T-cell (primary cell): ENCODE measurements around the gene LTB4R. TPM values are rescaled to one million over a fixed set of nuclear protein-coding genes. Genes with fewer than 3 reads are reported as not detected.

ENCODE experiments used
- ATAC-seq, 4 experiments: fragments of 200-7000 bp in 3 of 4; fragments of 150-1000 bp in 1 of 4; cut with Tn5 transposase; replicated peaks in 1 of 4; 1 replicate in 3 of 4; 2 replicates in 1 of 4; pipeline ENCODE4 v1.10.0; 2021; ENCODE audit warnings: moderate library complexity in 3 of 4, mild to moderate bottlenecking in 2 of 4, moderate number of reproducible peaks in 1 of 4
- CTCF ChIA-PET, 2 donors: fragments of 300-600 bp; sonication (Branson Sonifier 250); formaldehyde crosslinking; loops; one replicate each; lab custom pipeline; 2022; ENCODE audit warnings: antibody characterized with exemption in 2 of 2; lab: Charles Lee
- POLR2A ChIA-PET, 2 donors: fragments of 300-600 bp; sonication (Branson Sonifier 250); formaldehyde crosslinking; loops; one replicate each; lab custom pipeline; 2022; ENCODE audit warnings: antibody characterized with exemption in 2 of 2; lab: Charles Lee
- DNase-seq, 35 experiments: peaks; one replicate each; pipeline versions ENCODE4 v3.0.0 to v3.0.0-alpha.2; 2013 to 2023
- H3K27ac ChIP-seq: one replicate; pipeline ENCODE4 v1.5.1; 2013; ENCODE audit warnings: low read length
- H3K27me3 ChIP-seq, 2 experiments: replicated peaks in 1 of 2; 1 replicate in 1 of 2; 2 replicates in 1 of 2; pipeline versions ENCODE4 v1.6.1 to v1.7.0; 2013; ENCODE audit warnings: low read length in 1 of 2, mixed read lengths in 1 of 2; ENCODE audit not compliant: control insufficient read depth in 2 of 2, insufficient read depth in 2 of 2; ENCODE audit errors: extremely low read depth in 1 of 2
- H3K36me3 ChIP-seq, 2 donors: 1 replicate in 1 of 2; 2 replicates in 1 of 2; pipeline versions ENCODE4 v1.6.1 to v1.7.0; 2013; ENCODE audit warnings: low read length in 1 of 2; ENCODE audit not compliant: control insufficient read depth in 2 of 2, insufficient read depth in 1 of 2; ENCODE audit errors: extremely low read depth in 1 of 2
- H3K4me1 ChIP-seq, 2 experiments: 1 replicate in 1 of 2; 2 replicates in 1 of 2; pipeline versions ENCODE4 v1.6.1 to v1.7.0; 2013; ENCODE audit warnings: low read length in 2 of 2, mixed read lengths in 1 of 2; ENCODE audit not compliant: insufficient read depth in 2 of 2, control insufficient read depth in 1 of 2; ENCODE audit errors: extremely low read depth in 1 of 2
- H3K4me3 ChIP-seq, 2 donors: 1 replicate in 1 of 2; 2 replicates in 1 of 2; pipeline versions ENCODE4 v1.5.1 to v1.7.0; 2013; ENCODE audit warnings: mild to moderate bottlenecking in 2 of 2, low read length in 1 of 2, moderate library complexity in 1 of 2; ENCODE audit not compliant: control insufficient read depth in 1 of 2; ENCODE audit errors: extremely low read depth in 1 of 2
- H3K9me3 ChIP-seq: 2 replicates; pipeline ENCODE4 v1.7.0; 2013
- H3K27ac Mint-ChIP-seq, 2 donors: one replicate each; pipeline ENCODE4 v1.8.0; 2020 to 2021; ENCODE audit warnings: mild to moderate bottlenecking in 2 of 2, mixed read lengths in 2 of 2
- H3K27me3 Mint-ChIP-seq, 2 donors: one replicate each; pipeline ENCODE4 v1.8.0; 2021 to 2022; ENCODE audit warnings: mixed read lengths in 2 of 2
- H3K36me3 Mint-ChIP-seq: one replicate; pipeline ENCODE4 v1.8.0; 2021; ENCODE audit warnings: mixed read lengths
- H3K4me1 Mint-ChIP-seq, 3 donors: one replicate each; pipeline ENCODE4 v1.8.0; 2020 to 2022; ENCODE audit warnings: mixed read lengths in 3 of 3, mild to moderate bottlenecking in 1 of 3
- H3K4me3 Mint-ChIP-seq, 3 donors: one replicate each; pipeline ENCODE4 v1.8.0; 2020 to 2022; ENCODE audit warnings: mild to moderate bottlenecking in 3 of 3, mixed read lengths in 3 of 3, moderate library complexity in 3 of 3
- H3K9me3 Mint-ChIP-seq, 3 donors: one replicate each; pipeline ENCODE4 v1.8.0; 2020 to 2022; ENCODE audit warnings: mixed read lengths in 3 of 3
- WGBS: methylation state at CpG from one replicate; pipeline ENCODE4 v1.1.5; 2013; ENCODE audit warnings: missing lambda C conversion rate; ENCODE audit not compliant: insufficient coverage; 5-methylcytosine and 5-hydroxymethylcytosine counted together
- total RNA-seq, 35 experiments: library from RNA in 6 of 35; stranded (reverse) in 6 of 35; fragments of 120-200 nt in 1 of 35; gene quantifications; one replicate each; pipeline versions ENCODE4 v1.2.1 to v1.2.4 and lab custom pipeline; 2013 to 2026

The LTB4R gene
- total RNA-seq, 5 donors from 2014 or later (not counting 1 experiment from before 2014, with no cell fraction given) = 17.0 to 29.0 (median 18.0) TPM

DNA sequence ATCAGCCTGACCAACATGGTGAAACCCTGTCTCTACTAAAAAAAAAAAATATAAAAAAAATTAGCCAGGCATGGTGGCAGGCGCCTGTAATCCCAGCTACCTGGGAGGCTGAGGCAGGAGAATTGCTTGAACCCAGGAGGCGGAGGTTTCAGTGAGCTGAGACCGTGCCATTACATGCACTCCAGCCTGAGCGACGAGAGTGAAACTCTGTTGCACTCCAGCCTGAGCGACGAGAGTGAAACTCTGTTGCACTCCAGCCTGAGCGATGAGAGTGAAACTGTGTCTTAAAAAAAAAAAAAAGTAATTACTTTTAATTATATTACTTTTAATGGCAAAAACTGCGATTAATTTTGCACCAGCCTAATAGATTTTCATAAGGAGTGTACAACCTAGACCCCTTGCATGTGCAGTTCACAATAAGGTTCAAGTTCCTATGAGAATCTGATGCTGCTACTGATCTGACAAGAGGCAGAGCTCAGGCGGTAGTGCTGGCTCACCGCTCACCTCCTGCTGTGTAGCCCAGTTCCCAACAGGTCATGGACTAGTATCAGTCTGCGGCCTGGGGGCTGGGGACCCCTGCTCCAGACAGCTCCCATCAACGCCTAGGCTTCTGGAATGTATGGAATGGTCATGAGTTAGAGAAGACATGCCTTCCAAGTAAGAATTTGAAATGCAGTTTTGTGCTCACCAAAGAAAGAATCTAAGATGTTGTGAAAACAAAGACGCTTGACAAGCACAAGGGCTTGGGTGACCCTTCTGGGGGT, 10.1 kb downstream of the LTB4R start:
- 86% methylated on average over 10 of the region's 14 CpGs for WGBS
- Histone ChIP-seq H3K4me1 (no peaks in the 10 kb centered on the region), H3K27me3 (peaks cover 0 to 25% of the 10 kb centered on the region in 2 experiments), H3K9me3 (no peaks in the 10 kb centered on the region), H3K4me3 (no peak overlapping the region), H3K36me3 (no peaks in the 10 kb centered on the region), H3K27ac (no peak overlapping the region)
- POLR2A ChIA-PET = interaction anchor here in 1 of 2 donors (0.7 kb wide), 1 partner anchor 147 kb away, joined by 3 read pairs; no protein-coding TSS in a partner anchor
- CTCF ChIA-PET = interaction anchor here in 1 of 2 donors (1.0 kb wide), 1 partner anchor 110 kb away, joined by 4 read pairs; no protein-coding TSS in a partner anchor
- Mint-ChIP-seq H3K4me3 (no peak overlapping the region), H3K27ac (no peak overlapping the region), H3K27me3 (peaks cover 3 to 7% of the 10 kb centered on the region in 2 donors), H3K9me3 (no peaks in the 10 kb centered on the region), H3K4me1 (peaks cover 4 to 10% (median 9%) of the 10 kb centered on the region in 3 donors), H3K36me3 (peaks cover 4% of the 10 kb centered on the region)
- DNase-seq (no peak), ATAC-seq (no peak)

DNA sequence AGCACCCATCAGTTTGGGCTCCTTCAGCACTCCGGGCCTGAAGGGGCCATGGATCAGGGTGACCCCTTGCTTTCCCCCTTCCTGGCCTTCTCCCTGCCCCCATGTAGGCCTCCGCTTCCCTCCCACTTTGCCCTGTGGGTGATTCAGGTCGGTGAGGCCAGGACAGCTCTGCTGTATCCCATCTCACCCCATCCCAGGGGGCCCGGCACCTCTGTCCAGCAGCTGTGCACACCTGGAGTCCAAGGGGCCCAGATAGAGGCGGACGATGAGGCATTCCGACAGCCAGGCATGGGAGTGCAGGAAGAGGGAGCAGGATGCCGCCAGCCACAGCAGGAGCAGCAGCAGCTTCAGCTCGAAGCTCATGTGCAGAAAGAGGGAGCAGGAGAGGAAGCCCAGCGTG, 11.4 kb downstream of the LTB4R start:
- Histone ChIP-seq H3K4me1 (peaks cover 5 to 8% of the 10 kb centered on the region in 2 experiments), H3K4me3 (no peak overlapping the region), H3K36me3 (no peaks in the 10 kb centered on the region), H3K27me3 (peaks cover 0 to 25% of the 10 kb centered on the region in 2 experiments), H3K27ac (no peak overlapping the region), H3K9me3 (no peaks in the 10 kb centered on the region)
- Mint-ChIP-seq H3K27ac (no peak overlapping the region), H3K27me3 (peaks cover 3 to 7% of the 10 kb centered on the region in 2 donors), H3K36me3 (no peaks in the 10 kb centered on the region), H3K4me1 (peaks cover 10 to 13% (median 12%) of the 10 kb centered on the region in 3 donors), H3K4me3 (no peak overlapping the region), H3K9me3 (no peaks in the 10 kb centered on the region)
- no peak for ATAC-seq
- ChIA-PET CTCF (interaction anchor here (0.6 to 1.0 kb wide), 3 partner anchors 10 to 121 kb away, joined by 4 to 6 read pairs (median 5); no protein-coding TSS in a partner anchor), POLR2A (no interaction called here)
- 85% methylated on average over 6 of the region's 10 CpGs for WGBS
- DNase-seq = no peak

DNA sequence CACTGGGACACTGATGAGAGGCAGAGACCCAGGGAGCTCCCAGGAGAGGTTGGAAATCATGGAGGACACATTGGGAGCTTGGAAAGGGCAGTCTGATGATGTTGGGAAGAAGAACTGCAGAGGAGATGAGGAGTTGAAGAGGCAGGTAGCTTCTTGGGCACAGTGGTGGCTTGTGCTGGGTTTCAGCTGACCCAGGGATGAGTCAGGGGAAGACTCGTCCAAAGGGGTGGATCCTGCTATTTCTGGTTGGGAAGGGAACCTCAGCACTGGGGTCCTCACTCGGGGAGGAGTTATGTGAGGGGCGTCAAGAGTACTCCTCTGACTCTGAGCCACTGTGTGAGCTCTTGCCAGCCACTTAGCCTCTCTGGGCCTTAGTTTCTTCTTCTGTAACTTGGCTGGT, 12.0 kb downstream of the LTB4R start:
- no peak for ATAC-seq
- Mint-ChIP-seq H3K36me3 (no peaks in the 10 kb centered on the region), H3K27ac (no peak overlapping the region), H3K4me3 (no peak overlapping the region), H3K9me3 (no peaks in the 10 kb centered on the region), H3K27me3 (peaks cover 3 to 7% of the 10 kb centered on the region in 2 donors), H3K4me1 (peaks cover 8 to 18% (median 15%) of the 10 kb centered on the region in 3 donors)
- CTCF ChIA-PET = no interaction called here
- Histone ChIP-seq H3K9me3 (no peaks in the 10 kb centered on the region), H3K27me3 (peaks cover 0 to 25% of the 10 kb centered on the region in 2 experiments), H3K4me1 (peaks cover 5 to 14% of the 10 kb centered on the region in 2 experiments), H3K4me3 (no peak overlapping the region), H3K36me3 (no peaks in the 10 kb centered on the region), H3K27ac (no peak overlapping the region)
- no peak for DNase-seq
- POLR2A ChIA-PET = no interaction called here
- WGBS = 64% methylated on average over 3 of the region's 3 CpGs

DNA sequence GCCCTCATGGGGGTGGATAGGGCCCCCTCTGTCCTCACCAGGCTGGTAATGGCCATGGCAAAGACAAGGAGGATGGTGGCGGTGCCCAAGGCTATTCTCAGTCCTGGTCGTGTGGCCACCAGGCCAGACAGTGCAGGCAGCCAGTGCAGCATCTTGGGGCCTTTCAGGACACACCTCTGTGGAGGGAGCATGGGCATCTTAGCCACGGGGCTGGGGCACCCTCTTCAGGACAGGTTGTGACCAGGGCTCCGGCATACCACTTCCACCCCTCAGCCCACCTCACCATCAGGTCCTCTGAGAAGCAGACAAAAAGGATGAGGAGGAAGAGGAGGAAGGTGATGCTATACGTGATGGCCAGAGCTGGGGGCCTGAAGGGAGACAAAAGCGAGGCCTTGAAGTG, 12.7 kb downstream of the LTB4R start:
- H3K36me3 Mint-ChIP-seq = no peaks in the 10 kb centered on the region
- no peak overlapping the region for H3K4me3 ChIP-seq
- H3K36me3 ChIP-seq = no peaks in the 10 kb centered on the region
- no peaks in the 10 kb centered on the region for H3K9me3 ChIP-seq
- 75% methylated on average over 4 of the region's 6 CpGs for WGBS
- peaks cover 3 to 7% of the 10 kb centered on the region in 2 donors for H3K27me3 Mint-ChIP-seq
- DNase-seq (no peak), ATAC-seq (no peak)
- peaks cover 5 to 21% of the 10 kb centered on the region in 2 experiments for H3K4me1 ChIP-seq
- peaks cover 14 to 25% (median 22%) of the 10 kb centered on the region in 3 donors for H3K4me1 Mint-ChIP-seq
- ChIA-PET CTCF (no interaction called here), POLR2A (interaction anchor here in 1 of 2 donors (0.6 kb wide), 1 partner anchor 117 kb away, joined by 6 read pairs; no protein-coding TSS in a partner anchor)
- peaks cover 0 to 25% of the 10 kb centered on the region in 2 experiments for H3K27me3 ChIP-seq
- no peak overlapping the region for H3K27ac ChIP-seq
- H3K4me3 Mint-ChIP-seq = no peak overlapping the region
- no peaks in the 10 kb centered on the region for H3K9me3 Mint-ChIP-seq
- H3K27ac Mint-ChIP-seq = no peak overlapping the region

DNA sequence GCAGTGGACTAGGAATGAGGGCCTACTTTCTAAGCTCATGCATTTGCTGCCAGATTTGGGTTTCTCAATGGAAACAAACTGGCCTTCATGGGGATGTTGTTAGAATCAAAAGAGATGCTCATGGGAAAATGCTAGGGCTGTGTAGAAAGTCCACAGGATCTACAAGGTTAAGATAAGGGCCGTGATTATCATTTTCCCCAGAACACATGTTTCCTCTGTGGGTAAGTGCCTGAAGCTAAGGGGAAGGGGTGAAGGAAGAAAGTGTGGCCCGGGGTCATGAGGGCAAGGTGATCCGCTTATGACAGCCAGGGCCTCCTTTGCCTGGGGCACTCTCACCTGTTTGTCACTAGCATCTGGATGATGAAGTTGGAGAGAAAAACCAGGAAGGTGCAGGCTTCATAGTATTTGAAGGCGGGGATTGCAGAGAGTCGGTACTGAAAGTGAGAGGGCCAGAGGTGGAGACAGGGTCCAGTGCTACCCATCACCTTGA, 13.8 kb downstream of the LTB4R start:
- DNase-seq = no peak
- no peaks in the 10 kb centered on the region for H3K36me3 Mint-ChIP-seq
- Histone ChIP-seq H3K4me3 (no peak overlapping the region), H3K4me1 (peaks cover 5 to 31% of the 10 kb centered on the region in 2 experiments), H3K36me3 (no peaks in the 10 kb centered on the region), H3K27ac (no peak overlapping the region), H3K9me3 (no peaks in the 10 kb centered on the region), H3K27me3 (peaks cover 0 to 28% of the 10 kb centered on the region in 2 experiments)
- no peaks in the 10 kb centered on the region for H3K9me3 Mint-ChIP-seq
- H3K27me3 Mint-ChIP-seq = peaks cover 0 to 7% of the 10 kb centered on the region in 2 donors
- 76% methylated on average over 3 of the region's 5 CpGs for WGBS
- no peak overlapping the region for H3K27ac Mint-ChIP-seq
- ATAC-seq = no peak
- H3K4me1 Mint-ChIP-seq = peaks cover 25 to 35% (median 25%) of the 10 kb centered on the region in 3 donors
- POLR2A ChIA-PET = no interaction called here
- no peak overlapping the region for H3K4me3 Mint-ChIP-seq
- CTCF ChIA-PET = interaction anchor here (0.7 to 1.1 kb wide), 2 partner anchors 16 to 711 kb away, joined by 3 to 4 read pairs; no protein-coding TSS in a partner anchor

DNA sequence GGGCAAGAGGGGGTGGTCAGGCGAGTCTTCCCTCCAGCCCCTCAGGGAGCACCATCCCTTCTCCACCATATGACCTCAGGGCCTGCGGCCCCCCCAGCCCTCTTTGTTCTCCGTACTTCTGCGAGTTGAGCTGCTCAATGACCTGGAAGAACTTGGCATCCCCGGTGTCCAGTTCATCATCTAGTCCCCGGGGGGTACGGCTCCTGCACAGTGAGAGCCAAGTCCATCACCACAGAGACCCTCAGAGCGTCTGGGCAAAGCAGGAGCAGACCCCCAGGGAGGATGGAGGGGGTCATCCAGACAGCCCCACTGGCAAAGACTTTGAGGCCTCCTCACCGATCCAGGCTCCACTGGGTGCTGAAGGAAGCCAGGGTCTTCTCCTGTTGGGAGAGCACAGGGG, 14.7 kb downstream of the LTB4R start:
- no peak overlapping the region for H3K4me3 Mint-ChIP-seq

More for the DNA sequence above, 14.7 kb downstream of the LTB4R start:
- Histone ChIP-seq H3K9me3 (no peaks in the 10 kb centered on the region), H3K4me1 (peaks cover 5 to 40% of the 10 kb centered on the region in 2 experiments), H3K4me3 (no peak overlapping the region), H3K27ac (no peak overlapping the region), H3K27me3 (peaks cover 0 to 29% of the 10 kb centered on the region in 2 experiments), H3K36me3 (no peaks in the 10 kb centered on the region)
- Mint-ChIP-seq H3K9me3 (no peaks in the 10 kb centered on the region), H3K27me3 (peaks cover 7 to 9% of the 10 kb centered on the region in 2 donors), H3K27ac (no peak overlapping the region), H3K4me1 (peaks cover 25 to 44% (median 31%) of the 10 kb centered on the region in 3 donors), H3K36me3 (no peaks in the 10 kb centered on the region)
- DNase-seq (no peak), ATAC-seq (no peak)
- WGBS = 92% methylated on average over 5 of the region's 9 CpGs
- ChIA-PET CTCF (no interaction called here), POLR2A (no interaction called here)
